ENCODE results near the gene PLXNB2.

Gene PLXNB2

GRCh38 chr22:50232481-50233151, 74.8 kb downstream of the PLXNB2 start:
- TF ChIP-seq CTCF (IDR thresholded peaks at IDR 0.05; ENCODE audit: extremely low read depth, missing control alignments), result no peak
- no peak for DNase-seq (ENCODE audit: low spot score)

GRCh38 chr22:50229370-50229769, 78.1 kb downstream of the PLXNB2 start:
- TF ChIP-seq CTCF (IDR thresholded peaks at IDR 0.05; ENCODE audit: extremely low read depth, missing control alignments), result no peak
- DNase-seq (ENCODE audit: low spot score), result no peak

- no peak for DNase-seq (ENCODE audit: low spot score)
- TF ChIP-seq CTCF (IDR thresholded peaks at IDR 0.05; ENCODE audit: extremely low read depth, missing control alignments), result no peak
These were observed 79.1 kb downstream of the PLXNB2 start for GRCh38 chr22:50228366-50228765.

GRCh38 chr22:50227579-50228215, 79.7 kb downstream of the PLXNB2 start:
- no peak for TF ChIP-seq CTCF (IDR thresholded peaks at IDR 0.05; ENCODE audit: extremely low read depth, missing control alignments)
- no peak for DNase-seq (ENCODE audit: low spot score)

GRCh38 chr22:50226875-50227165, 80.6 kb downstream of the PLXNB2 start:
- no peak for TF ChIP-seq CTCF (IDR thresholded peaks at IDR 0.05; ENCODE audit: extremely low read depth, missing control alignments)
- no peak for DNase-seq (ENCODE audit: low spot score)

GRCh38 chr22:50226063-50226874, 81.2 kb downstream of the PLXNB2 start:
- no peak for TF ChIP-seq CTCF (IDR thresholded peaks at IDR 0.05; ENCODE audit: extremely low read depth, missing control alignments)

More at GRCh38 chr22:50226063-50226874, 81.2 kb downstream of the PLXNB2 start:
- DNase-seq (ENCODE audit: low spot score), result no peak
